ENCODE results near the gene KBTBD3.
A peak's percentile ranks its signal among the peaks of the same experiment; 100 is the strongest.

Gene KBTBD3

GRCh38 chr11:106091480-106092123, 14.5 kb upstream of the KBTBD3 start:
- no peak for TF ChIP-seq CTCF (IDR thresholded peaks at IDR 0.05)

GRCh38 chr11:106088896-106089295, 11.7 kb upstream of the KBTBD3 start:
- TF ChIP-seq CTCF (IDR thresholded peaks at IDR 0.05) = no peak

GRCh38 chr11:106087815-106088435, 10.8 kb upstream of the KBTBD3 start:
- peak; percentile 95 for TF ChIP-seq CTCF (IDR thresholded peaks at IDR 0.05)

GRCh38 chr11:106086850-106087249, 9.7 kb upstream of the KBTBD3 start:
- no peak for TF ChIP-seq CTCF (IDR thresholded peaks at IDR 0.05)

- no peak for TF ChIP-seq CTCF (IDR thresholded peaks at IDR 0.05)
Measured at GRCh38 chr11:106086135-106086534, 9.0 kb upstream of the KBTBD3 start.

- no peak for TF ChIP-seq CTCF (IDR thresholded peaks at IDR 0.05)
Measured at GRCh38 chr11:106082096-106082495, 4.9 kb upstream of the KBTBD3 start.

GRCh38 chr11:106077609-106078455, 685 bp upstream of the KBTBD3 start, which contains the start of gene AASDHPPT:
Gene AASDHPPT, plus strand, starts transcription at chr11:106077662. Its CDS starts 49 bp downstream, at chr11:106077711.
- TF ChIP-seq CTCF (IDR thresholded peaks at IDR 0.05) = no peak
